HEK293 (cell line): ENCODE measurements around the gene DMD.

Experiments used
- CTCF ChIA-PET: fragments of 350-600 bp; formaldehyde crosslinking; extraction: SDS; loops from one replicate; lab custom pipeline; 2021; ENCODE audit warnings: antibody characterized with exemption; lab: Yijun Ruan, JAX
- POLR2A ChIA-PET: fragments of 300-600 bp; formaldehyde crosslinking; extraction: SDS; loops from one replicate; lab custom pipeline; 2020; ENCODE audit warnings: antibody characterized with exemption, inconsistent platforms; lab: Yijun Ruan, JAX
- H3K27ac ChIP-seq: fragments of 200-500 bp; sonication (Bioruptor generic); 2 replicates; pipeline ENCODE4 v1.5.1; 2014; ENCODE audit warnings: low read depth, low read length, control low read depth, inconsistent platforms; ENCODE audit errors: extremely low read depth
- H3K36me3 ChIP-seq, 2 experiments: fragments of 200-500 bp in 1 of 2; sonication (Bioruptor generic) in 1 of 2; 1 replicate in 1 of 2; 2 replicates in 1 of 2; pipeline ENCODE4 v1.5.1; 2014 to 2017; ENCODE audit warnings: inconsistent platforms in 2 of 2, low read length in 2 of 2; ENCODE audit not compliant: control insufficient read depth in 2 of 2, insufficient read depth in 1 of 2
- H3K4me1 ChIP-seq: fragments of 200-500 bp; sonication (Bioruptor generic); 2 replicates; pipeline ENCODE4 v1.5.1; 2014; ENCODE audit warnings: mild to moderate bottlenecking, low read length, inconsistent platforms; ENCODE audit not compliant: control insufficient read depth, insufficient read depth
- H3K4me3 ChIP-seq: 2 replicates; pipeline ENCODE4 v1.5.1; 2011; ENCODE audit warnings: low read depth, mild to moderate bottlenecking, control low read depth, low read length, moderate library complexity
- H3K9me3 ChIP-seq: fragments of 200-500 bp; sonication (Bioruptor generic); 2 replicates; pipeline ENCODE4 v1.5.1; 2014; ENCODE audit warnings: low read depth, low read length, inconsistent platforms; ENCODE audit not compliant: control insufficient read depth, insufficient read depth
- GFI1B ChIP-seq: fragments of 450-650 bp; formaldehyde crosslinking; IDR thresholded peaks from 2 replicates; pipeline ENCODE4 v1.5.1; 2016; ENCODE audit warnings: missing biosample characterization, missing genetic modification characterization
- GLIS1 ChIP-seq: fragments of 450-650 bp; formaldehyde crosslinking; IDR thresholded peaks from 2 replicates; pipeline ENCODE4 v1.5.1; 2016; ENCODE audit warnings: missing biosample characterization, missing genetic modification characterization
- IKZF3 ChIP-seq: fragments of 450-650 bp; IDR thresholded peaks from 2 replicates; pipeline ENCODE4 v1.5.0; 2018; ENCODE audit warnings: missing biosample characterization, mild to moderate bottlenecking, missing genetic modification characterization, moderate library complexity
- MYNN ChIP-seq: fragments of 450-650 bp; formaldehyde crosslinking; IDR thresholded peaks from 2 replicates; pipeline ENCODE4 v1.5.1; 2016; ENCODE audit warnings: missing biosample characterization, missing genetic modification characterization, borderline replicate concordance
- WT1 ChIP-seq: fragments of 450-650 bp; formaldehyde crosslinking; IDR thresholded peaks from 2 replicates; pipeline ENCODE4 v1.5.1; 2016; ENCODE audit warnings: missing biosample characterization, missing genetic modification characterization
- YY1 ChIP-seq: fragments of 450-650 bp; formaldehyde crosslinking; IDR thresholded peaks from 2 replicates; pipeline ENCODE4 v1.5.1; 2018; ENCODE audit warnings: missing biosample characterization, missing genetic modification characterization
- ZIC2 ChIP-seq: fragments of 450-650 bp; formaldehyde crosslinking; IDR thresholded peaks from 2 replicates; pipeline ENCODE4 v1.5.1; 2016; ENCODE audit warnings: missing biosample characterization, missing genetic modification characterization
- ZNF112 ChIP-seq: fragments of 450-650 bp; formaldehyde crosslinking; IDR thresholded peaks from 2 replicates; pipeline ENCODE4 v1.5.0; 2017; ENCODE audit warnings: missing biosample characterization, missing genetic modification characterization
- ZNF174 ChIP-seq: fragments of 450-650 bp; formaldehyde crosslinking; IDR thresholded peaks from 2 replicates; pipeline ENCODE4 v1.5.0; 2017; ENCODE audit warnings: missing biosample characterization, mild to moderate bottlenecking, missing genetic modification characterization
- ZNF311 ChIP-seq: fragments of 450-650 bp; formaldehyde crosslinking; IDR thresholded peaks from 2 replicates; pipeline ENCODE4 v1.5.1; 2017; ENCODE audit warnings: missing biosample characterization, missing genetic modification characterization, borderline replicate concordance
- ZNF423 ChIP-seq: fragments of 450-650 bp; formaldehyde crosslinking; IDR thresholded peaks from 2 replicates; pipeline ENCODE4 v1.5.1; 2016; ENCODE audit warnings: missing biosample characterization, missing genetic modification characterization
- ZNF473 ChIP-seq: fragments of 450-650 bp; formaldehyde crosslinking; IDR thresholded peaks from 2 replicates; pipeline ENCODE4 v1.5.1; 2017; ENCODE audit warnings: missing biosample characterization, missing genetic modification characterization
- ZNF529 ChIP-seq: fragments of 450-650 bp; formaldehyde crosslinking; IDR thresholded peaks from 2 replicates; pipeline ENCODE4 v1.5.1; 2017; ENCODE audit warnings: missing genetic modification characterization, missing biosample characterization; ENCODE audit not compliant: insufficient replicate concordance
- ZNF560 ChIP-seq: fragments of 450-650 bp; formaldehyde crosslinking; IDR thresholded peaks from 2 replicates; pipeline ENCODE4 v1.5.1; 2017; ENCODE audit warnings: missing biosample characterization, missing genetic modification characterization, borderline replicate concordance
- ZNF629 ChIP-seq: fragments of 450-650 bp; formaldehyde crosslinking; IDR thresholded peaks from 2 replicates; pipeline ENCODE4 v1.5.1; 2017; ENCODE audit warnings: missing biosample characterization, missing genetic modification characterization
- ZNF660 ChIP-seq: fragments of 450-650 bp; IDR thresholded peaks from 2 replicates; pipeline ENCODE4 v1.5.1; 2018; ENCODE audit warnings: missing biosample characterization, mild to moderate bottlenecking, missing genetic modification characterization
- ZNF664 ChIP-seq: fragments of 450-650 bp; formaldehyde crosslinking; IDR thresholded peaks from 2 replicates; pipeline ENCODE4 v1.5.1; 2016; ENCODE audit warnings: missing biosample characterization, missing genetic modification characterization
- ZNF843 ChIP-seq: fragments of 450-650 bp; formaldehyde crosslinking; IDR thresholded peaks from 2 replicates; pipeline ENCODE4 v1.5.1; 2016; ENCODE audit warnings: missing biosample characterization, missing genetic modification characterization
- ZXDB ChIP-seq: fragments of 450-650 bp; formaldehyde crosslinking; IDR thresholded peaks from 2 replicates; pipeline ENCODE4 v1.5.1; 2016; ENCODE audit warnings: missing biosample characterization, missing genetic modification characterization
- TF ChIP-seq, protein P1 (sequence below): fragments of 450-650 bp; formaldehyde crosslinking; IDR thresholded peaks from 2 replicates; pipeline ENCODE4 v1.5.1; 2016; ENCODE audit warnings: missing biosample characterization, missing genetic modification characterization
- TF ChIP-seq, protein P2 (sequence below): fragments of 450-650 bp; formaldehyde crosslinking; IDR thresholded peaks from 2 replicates; pipeline ENCODE4 v1.5.1; 2016; ENCODE audit warnings: missing biosample characterization, missing genetic modification characterization
- TF ChIP-seq, protein P3 (sequence below): fragments of 450-650 bp; formaldehyde crosslinking; IDR thresholded peaks from 2 replicates; pipeline ENCODE4 v1.5.1; 2016; ENCODE audit warnings: missing biosample characterization, missing genetic modification characterization
- TF ChIP-seq, protein P4 (sequence below): fragments of 450-650 bp; formaldehyde crosslinking; IDR thresholded peaks from 2 replicates; pipeline ENCODE4 v1.5.1; 2017; ENCODE audit warnings: missing biosample characterization, missing genetic modification characterization
- TF ChIP-seq, protein P5 (sequence below): fragments of 450-650 bp; formaldehyde crosslinking; IDR thresholded peaks from 2 replicates; pipeline ENCODE4 v1.5.1; 2016; ENCODE audit warnings: missing biosample characterization, missing genetic modification characterization
- TF ChIP-seq, protein P6 (sequence below): fragments of 450-650 bp; formaldehyde crosslinking; optimal IDR thresholded peaks from 2 replicates; pipeline ENCODE3; 2016; ENCODE audit warnings: missing biosample characterization, mild to moderate bottlenecking, missing genetic modification characterization

Gene DMD

DNA sequence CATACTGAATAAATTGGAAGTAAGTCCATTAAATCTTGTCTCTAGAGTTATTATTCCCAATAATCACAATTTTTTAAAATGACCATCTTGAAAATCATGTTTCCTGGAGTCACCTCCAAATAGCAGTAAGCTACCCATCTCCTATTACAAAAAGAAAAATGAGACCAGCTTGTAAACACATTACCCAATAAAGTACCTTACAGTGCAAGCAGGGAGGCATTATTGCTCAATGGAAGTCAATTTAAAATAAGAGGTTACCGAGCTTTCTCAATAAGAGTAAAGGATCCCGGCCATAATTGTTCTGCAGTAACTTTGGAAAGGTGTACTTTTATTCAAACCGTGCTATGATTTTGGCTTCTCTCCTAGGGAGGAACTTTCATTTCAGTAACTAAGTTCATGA is 78.0 kb downstream of the DMD start:
- ChIA-PET POLR2A (no interaction called here), CTCF (interaction anchor here (0.6 to 1.0 kb wide), 2 partner anchors 16 to 266 kb away, joined by 3 read pairs; no protein-coding TSS in a partner anchor)
- H3K4me1 ChIP-seq, result no peaks in the 10 kb centered on the region
- H3K9me3 ChIP-seq, result no peaks in the 10 kb centered on the region
- no peak overlapping the region for H3K4me3 ChIP-seq
- TF ChIP-seq, protein P1, sequence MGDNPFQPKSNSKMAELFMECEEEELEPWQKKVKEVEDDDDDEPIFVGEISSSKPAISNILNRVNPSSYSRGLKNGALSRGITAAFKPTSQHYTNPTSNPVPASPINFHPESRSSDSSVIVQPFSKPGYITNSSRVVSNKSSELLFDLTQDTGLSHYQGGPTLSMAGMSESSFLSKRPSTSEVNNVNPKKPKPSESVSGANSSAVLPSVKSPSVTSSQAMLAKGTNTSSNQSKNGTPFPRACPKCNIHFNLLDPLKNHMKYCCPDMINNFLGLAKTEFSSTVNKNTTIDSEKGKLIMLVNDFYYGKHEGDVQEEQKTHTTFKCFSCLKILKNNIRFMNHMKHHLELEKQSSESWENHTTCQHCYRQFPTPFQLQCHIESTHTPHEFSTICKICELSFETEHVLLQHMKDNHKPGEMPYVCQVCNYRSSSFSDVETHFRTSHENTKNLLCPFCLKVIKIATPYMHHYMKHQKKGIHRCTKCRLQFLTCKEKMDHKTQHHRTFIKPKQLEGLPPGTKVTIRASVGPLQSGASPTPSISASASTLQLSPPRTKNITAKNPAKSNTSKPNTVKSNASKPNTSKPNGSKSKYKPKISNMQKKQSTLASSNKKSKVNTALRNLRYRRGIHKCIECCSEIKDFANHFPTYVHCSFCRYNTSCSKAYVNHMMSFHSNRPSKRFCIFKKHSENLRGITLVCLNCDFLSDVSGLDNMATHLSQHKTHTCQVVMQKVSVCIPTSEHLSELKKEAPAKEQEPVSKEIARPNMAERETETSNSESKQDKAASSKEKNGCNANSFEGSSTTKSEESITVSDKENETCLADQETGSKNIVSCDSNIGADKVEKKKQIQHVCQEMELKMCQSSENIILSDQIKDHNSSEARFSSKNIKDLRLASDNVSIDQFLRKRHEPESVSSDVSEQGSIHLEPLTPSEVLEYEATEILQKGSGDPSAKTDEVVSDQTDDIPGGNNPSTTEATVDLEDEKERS, result no peak
- TF ChIP-seq, protein P2, sequence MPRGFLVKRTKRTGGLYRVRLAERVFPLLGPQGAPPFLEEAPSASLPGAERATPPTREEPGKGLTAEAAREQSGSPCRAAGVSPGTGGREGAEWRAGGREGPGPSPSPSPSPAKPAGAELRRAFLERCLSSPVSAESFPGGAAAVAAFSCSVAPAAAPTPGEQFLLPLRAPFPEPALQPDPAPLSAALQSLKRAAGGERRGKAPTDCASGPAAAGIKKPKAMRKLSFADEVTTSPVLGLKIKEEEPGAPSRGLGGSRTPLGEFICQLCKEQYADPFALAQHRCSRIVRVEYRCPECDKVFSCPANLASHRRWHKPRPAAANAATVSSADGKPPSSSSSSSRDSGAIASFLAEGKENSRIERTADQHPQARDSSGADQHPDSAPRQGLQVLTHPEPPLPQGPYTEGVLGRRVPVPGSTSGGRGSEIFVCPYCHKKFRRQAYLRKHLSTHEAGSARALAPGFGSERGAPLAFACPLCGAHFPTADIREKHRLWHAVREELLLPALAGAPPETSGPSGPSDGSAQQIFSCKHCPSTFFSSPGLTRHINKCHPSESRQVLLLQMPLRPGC, result no peak
- TF ChIP-seq GFI1B (no peak), MYNN (0 out of 2 replicates have a peak, but pooled peaks have one; percentile 25), ZNF560 (tag by site-specific recombination) (no peak), YY1 (no peak), ZNF473 (tag by site-specific recombination) (no peak), WT1 (tag by site-specific recombination) (peak; percentile 53), ZNF112 (tag by site-specific recombination) (no peak), ZNF529 (tag by site-specific recombination) (no peak), ZIC2 (tag by site-specific recombination) (no peak), GLIS1 (tag by site-specific recombination) (0 out of 2 replicates have a peak, but pooled peaks have one; percentile 21), IKZF3 (no peak), ZNF311 (tag by site-specific recombination) (no peak)
- TF ChIP-seq, protein P3, sequence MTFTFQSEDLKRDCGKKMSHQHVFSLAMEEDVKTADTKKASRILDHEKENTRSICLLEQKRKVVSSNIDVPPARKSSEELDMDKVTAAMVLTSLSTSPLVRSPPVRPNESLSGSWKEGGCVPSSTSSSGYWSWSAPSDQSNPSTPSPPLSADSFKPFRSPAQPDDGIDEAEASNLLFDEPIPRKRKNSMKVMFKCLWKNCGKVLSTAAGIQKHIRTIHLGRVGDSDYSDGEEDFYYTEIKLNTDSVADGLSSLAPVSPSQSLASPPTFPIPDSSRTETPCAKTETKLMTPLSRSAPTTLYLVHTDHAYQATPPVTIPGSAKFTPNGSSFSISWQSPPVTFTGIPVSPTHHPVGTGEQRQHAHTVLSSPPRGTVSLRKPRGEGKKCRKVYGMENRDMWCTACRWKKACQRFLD, result no peak
- TF ChIP-seq, protein P4, sequence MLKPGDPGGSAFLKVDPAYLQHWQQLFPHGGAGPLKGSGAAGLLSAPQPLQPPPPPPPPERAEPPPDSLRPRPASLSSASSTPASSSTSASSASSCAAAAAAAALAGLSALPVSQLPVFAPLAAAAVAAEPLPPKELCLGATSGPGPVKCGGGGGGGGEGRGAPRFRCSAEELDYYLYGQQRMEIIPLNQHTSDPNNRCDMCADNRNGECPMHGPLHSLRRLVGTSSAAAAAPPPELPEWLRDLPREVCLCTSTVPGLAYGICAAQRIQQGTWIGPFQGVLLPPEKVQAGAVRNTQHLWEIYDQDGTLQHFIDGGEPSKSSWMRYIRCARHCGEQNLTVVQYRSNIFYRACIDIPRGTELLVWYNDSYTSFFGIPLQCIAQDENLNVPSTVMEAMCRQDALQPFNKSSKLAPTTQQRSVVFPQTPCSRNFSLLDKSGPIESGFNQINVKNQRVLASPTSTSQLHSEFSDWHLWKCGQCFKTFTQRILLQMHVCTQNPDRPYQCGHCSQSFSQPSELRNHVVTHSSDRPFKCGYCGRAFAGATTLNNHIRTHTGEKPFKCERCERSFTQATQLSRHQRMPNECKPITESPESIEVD (tag by site-specific recombination), result peak; percentile 41; the same call in 1 of the 2 replicates
- TF ChIP-seq, protein P5, sequence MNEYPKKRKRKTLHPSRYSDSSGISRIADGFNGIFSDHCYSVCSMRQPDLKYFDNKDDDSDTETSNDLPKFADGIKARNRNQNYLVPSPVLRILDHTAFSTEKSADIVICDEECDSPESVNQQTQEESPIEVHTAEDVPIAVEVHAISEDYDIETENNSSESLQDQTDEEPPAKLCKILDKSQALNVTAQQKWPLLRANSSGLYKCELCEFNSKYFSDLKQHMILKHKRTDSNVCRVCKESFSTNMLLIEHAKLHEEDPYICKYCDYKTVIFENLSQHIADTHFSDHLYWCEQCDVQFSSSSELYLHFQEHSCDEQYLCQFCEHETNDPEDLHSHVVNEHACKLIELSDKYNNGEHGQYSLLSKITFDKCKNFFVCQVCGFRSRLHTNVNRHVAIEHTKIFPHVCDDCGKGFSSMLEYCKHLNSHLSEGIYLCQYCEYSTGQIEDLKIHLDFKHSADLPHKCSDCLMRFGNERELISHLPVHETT (tag by site-specific recombination), result no peak
- TF ChIP-seq, all 188 proteins: peak for 4
- no peak overlapping the region for H3K27ac ChIP-seq
- H3K36me3 ChIP-seq, result no peaks in the 10 kb centered on the region

DNA sequence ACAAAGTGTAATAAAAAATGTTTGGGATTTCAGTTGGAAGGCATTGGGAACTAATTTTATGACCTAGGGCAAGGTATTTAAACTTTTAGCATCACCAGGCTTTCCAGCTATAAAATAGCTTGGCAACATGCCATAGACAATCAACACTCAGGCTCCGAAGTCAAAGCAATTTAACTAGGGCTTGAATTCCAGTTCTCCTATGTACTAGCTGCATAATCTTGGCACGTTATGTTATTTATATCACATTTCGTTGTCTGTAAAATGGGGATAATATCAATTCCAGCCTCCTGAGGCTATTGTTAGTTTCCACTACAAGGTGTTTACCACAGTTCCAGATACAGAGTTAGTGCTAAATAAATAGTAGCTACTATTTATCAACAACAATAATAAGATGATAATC is 78.8 kb downstream of the DMD start:
- no peaks in the 10 kb centered on the region for H3K4me1 ChIP-seq
- ChIA-PET POLR2A (no interaction called here), CTCF (interaction anchor here (0.6 to 1.0 kb wide), 2 partner anchors 16 to 265 kb away, joined by 3 read pairs; no protein-coding TSS in a partner anchor)
- no peaks in the 10 kb centered on the region for H3K36me3 ChIP-seq
- no peak overlapping the region for H3K4me3 ChIP-seq
- H3K9me3 ChIP-seq, result no peaks in the 10 kb centered on the region
- no peak overlapping the region for H3K27ac ChIP-seq
- no peak for TF ChIP-seq ZNF423
- 0 out of 2 replicates have a peak, but pooled peaks have one; percentile 12 for TF ChIP-seq ZNF664 (tag by site-specific recombination)
- TF ChIP-seq ZNF629 (tag by site-specific recombination), result no peak
- TF ChIP-seq ZNF174, result no peak
- TF ChIP-seq, protein P6, sequence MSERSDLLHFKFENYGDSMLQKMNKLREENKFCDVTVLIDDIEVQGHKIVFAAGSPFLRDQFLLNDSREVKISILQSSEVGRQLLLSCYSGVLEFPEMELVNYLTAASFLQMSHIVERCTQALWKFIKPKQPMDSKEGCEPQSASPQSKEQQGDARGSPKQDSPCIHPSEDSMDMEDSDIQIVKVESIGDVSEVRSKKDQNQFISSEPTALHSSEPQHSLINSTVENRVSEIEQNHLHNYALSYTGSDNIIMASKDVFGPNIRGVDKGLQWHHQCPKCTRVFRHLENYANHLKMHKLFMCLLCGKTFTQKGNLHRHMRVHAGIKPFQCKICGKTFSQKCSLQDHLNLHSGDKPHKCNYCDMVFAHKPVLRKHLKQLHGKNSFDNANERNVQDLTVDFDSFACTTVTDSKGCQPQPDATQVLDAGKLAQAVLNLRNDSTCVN (tag by site-specific recombination), result no peak
- peak; percentile 52; the same call in 1 of the 2 replicates for TF ChIP-seq ZNF843 (tag by site-specific recombination)
- TF ChIP-seq ZXDB (tag by site-specific recombination), result no peak
- no peak for TF ChIP-seq ZNF660 (tag by site-specific recombination)
